OCI-LY1 (cell line): Measurements from ENCODE around the gene VIPR2.

ENCODE experiments used
- EZH2 ChIP-seq: fragments of 200-600 bp; sonication (generic), shearing (Covaris generic); IDR thresholded peaks from 2 replicates; pipeline ENCODE4 v1.8.0; 2017; ENCODE audit warnings: borderline replicate concordance, mixed run types, mild to moderate bottlenecking, antibody characterized with exemption, low read length, moderate library complexity, mixed read lengths
- TF ChIP-seq, protein P1 (sequence below): fragments of 200-600 bp; sonication (generic), shearing (Covaris generic); IDR thresholded peaks from 2 replicates; pipeline ENCODE4 v1.5.1; 2017; ENCODE audit warnings: mild to moderate bottlenecking, antibody characterized with exemption, low read length, moderate library complexity, mixed read lengths

DNA sequence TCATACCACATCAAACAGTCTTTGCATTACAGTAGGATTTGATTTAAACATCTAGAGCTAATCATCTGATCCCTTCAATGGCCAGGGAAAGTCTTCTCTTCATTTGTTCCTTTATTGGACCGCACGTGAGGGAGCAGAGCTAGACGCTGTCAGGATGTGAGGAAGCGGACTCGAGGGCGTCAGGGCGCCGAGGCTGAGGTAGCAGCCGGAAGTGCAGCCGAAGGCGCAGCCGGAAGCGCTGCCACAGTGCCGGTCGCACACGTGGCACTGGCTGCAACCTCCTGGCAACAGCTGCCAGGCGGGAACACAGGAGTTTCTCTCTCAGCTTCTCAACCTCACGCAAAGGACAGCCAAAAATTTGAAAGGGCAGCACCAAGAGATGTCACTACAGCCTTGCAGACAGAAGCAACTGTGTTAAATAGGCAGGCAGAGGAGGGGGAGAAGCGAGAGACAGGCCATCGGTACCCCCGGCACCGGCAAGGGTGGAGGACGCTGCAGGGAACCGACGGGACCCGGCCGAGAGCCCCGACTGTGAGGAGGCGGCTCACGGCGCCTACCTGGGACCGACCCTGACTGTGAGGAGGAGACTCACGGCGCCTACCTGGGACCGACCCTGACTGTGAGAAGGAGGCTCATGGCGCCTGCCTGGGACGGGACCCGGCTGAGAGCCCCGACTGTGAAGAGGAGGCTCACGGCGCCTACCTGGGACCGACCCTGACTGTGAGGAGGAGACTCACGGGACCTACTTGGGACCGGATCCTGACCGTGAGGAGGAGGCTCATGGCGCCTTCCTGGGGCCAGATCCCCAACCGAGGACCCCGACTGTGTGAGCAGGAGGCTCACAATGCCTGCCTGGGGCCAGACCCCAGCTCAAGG, 32.3 kb downstream of the VIPR2 start:
- TF ChIP-seq, protein P1, sequence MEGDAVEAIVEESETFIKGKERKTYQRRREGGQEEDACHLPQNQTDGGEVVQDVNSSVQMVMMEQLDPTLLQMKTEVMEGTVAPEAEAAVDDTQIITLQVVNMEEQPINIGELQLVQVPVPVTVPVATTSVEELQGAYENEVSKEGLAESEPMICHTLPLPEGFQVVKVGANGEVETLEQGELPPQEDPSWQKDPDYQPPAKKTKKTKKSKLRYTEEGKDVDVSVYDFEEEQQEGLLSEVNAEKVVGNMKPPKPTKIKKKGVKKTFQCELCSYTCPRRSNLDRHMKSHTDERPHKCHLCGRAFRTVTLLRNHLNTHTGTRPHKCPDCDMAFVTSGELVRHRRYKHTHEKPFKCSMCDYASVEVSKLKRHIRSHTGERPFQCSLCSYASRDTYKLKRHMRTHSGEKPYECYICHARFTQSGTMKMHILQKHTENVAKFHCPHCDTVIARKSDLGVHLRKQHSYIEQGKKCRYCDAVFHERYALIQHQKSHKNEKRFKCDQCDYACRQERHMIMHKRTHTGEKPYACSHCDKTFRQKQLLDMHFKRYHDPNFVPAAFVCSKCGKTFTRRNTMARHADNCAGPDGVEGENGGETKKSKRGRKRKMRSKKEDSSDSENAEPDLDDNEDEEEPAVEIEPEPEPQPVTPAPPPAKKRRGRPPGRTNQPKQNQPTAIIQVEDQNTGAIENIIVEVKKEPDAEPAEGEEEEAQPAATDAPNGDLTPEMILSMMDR: no peak
- no peak for TF ChIP-seq EZH2
